ENCODE results near the gene TXNL4B.

GRCh38 chr16:72131036-72131435 is 37.6 kb upstream of the TXNL4B start:
- TF ChIP-seq POLR2A (IDR thresholded peaks at IDR 0.05) (no peak), CTCF (IDR thresholded peaks at IDR 0.05) (no peak)
